Stimulated activated naive CD4-positive, alpha-beta T cell treated with Interleukin-2 at 50 U/mL for 16 hours (primary cell): Measurements from ENCODE around the gene ZFP62.
"Not testable (repeated sequence)": the region's sequence is repeated elsewhere in the genome, so short reads cannot be mapped to it uniquely, and the experiment has no call there.

Source experiments
- DNase-seq: peaks from one replicate; lab custom pipeline; 2025; lab: John Stamatoyannopoulos, UW

ZFP62 gene

GRCh38 chr5:180860887-180861822, at the start of gene ZFP62:
Gene ZFP62 (minus strand): TSS chr5:180861276. CDS start chr5:180861219, 57 bp downstream.
- peak; percentile 85 for DNase-seq

- DNase-seq = no peak
Observed at GRCh38 chr5:180910735-180911134, 49.7 kb upstream of the ZFP62 start.

GRCh38 chr5:180910182-180910581, 49.1 kb upstream of the ZFP62 start:
- no peak for DNase-seq

DNA sequence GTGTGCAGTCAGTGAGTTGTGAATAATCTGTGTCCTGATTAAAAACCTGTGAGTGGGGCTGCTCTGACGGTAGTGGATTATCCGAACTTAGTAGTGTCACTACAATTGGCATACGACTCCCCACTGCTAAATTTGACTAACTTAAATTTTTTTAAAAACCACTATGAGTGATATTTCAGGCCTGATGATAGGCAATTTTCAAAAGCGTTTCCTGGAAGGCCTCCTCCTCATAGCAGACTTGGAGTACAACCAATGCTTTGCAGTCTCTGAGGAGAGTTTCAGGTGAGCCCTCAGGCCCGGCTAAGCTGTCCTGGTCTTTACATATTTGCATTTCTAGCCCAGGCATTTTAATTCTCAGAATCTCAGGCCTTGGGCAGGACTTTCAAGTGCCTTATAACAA, 48.7 kb upstream of the ZFP62 start:
- no peak for DNase-seq

DNA sequence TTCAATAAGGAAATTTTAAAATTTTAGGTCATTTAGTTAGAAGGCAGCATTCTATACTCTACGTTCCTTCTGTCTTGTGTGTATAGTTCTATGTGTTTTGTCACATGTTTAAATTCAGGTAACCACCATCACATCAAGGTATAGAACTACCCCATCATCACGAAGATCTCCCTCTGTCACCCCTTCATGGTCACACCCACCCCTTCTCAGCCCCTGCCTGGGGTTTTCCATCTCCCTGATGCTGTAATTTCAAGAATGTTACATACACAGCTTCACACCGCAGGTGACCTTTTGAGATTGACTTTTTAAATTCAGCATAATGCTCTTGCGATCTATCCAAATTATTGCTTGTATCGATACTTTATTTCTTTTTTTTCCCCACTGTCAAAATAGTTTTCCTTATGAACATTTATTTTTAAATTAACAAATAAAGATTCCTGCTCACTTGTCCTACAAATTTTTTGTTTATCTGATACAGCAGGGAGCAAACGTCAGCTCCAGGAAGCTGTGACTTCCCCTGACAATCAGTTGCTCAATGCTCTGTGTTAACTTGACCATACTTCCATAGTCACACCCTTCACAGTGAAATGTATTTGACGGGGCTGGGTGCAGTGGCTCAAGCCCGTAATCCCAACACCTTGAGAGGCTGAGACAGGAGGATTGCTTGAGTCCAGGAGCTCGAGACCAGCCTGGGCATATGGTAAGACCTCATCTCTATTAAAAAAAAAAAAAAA, 48.1 kb upstream of the ZFP62 start:
- DNase-seq = no peak

DNA sequence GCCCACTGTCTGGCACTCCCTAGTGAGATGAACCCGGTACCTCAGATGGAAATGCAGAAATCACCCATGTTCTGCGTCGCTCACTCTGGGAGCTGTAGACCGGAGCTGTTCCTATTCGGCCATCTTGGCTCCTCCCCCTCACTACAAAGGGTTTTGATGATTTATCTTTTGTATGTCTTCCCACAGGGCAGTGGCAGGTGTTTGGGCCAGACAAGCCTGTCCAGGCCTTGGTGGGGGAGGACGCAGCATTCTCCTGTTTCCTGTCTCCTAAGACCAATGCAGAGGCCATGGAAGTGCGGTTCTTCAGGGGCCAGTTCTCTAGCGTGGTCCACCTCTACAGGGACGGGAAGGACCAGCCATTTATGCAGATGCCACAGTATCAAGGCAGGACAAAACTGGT, 47.3 kb upstream of the ZFP62 start:
- no peak for DNase-seq

GRCh38 chr5:180901319-180902009, 40.4 kb upstream of the ZFP62 start:
- no peak for DNase-seq

DNA sequence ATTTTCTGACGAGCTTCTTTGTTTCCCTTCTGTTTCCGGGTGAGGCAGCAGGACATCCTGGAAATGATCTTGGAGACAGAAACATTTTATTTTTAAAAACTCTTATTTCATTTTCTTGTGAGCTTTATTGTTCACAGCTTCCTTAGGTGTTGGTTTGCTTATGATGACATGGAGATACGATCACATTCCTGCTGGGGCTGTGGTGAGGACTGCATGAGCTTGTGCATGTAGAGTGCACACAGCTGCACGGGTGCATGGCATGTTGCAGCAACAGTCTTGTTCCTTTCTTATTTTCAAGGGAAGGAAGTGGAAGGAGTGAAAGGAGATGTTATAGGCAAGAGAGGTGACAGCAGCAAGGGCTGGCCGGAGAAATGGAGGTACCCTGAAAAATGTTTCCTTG, 39.1 kb upstream of the ZFP62 start:
- DNase-seq = no peak

- DNase-seq = no peak
Observed at GRCh38 chr5:180898621-180899246, 37.7 kb upstream of the ZFP62 start, which contains the start of gene BTNL8. Gene BTNL8 (plus strand): TSS chr5:180899159. CDS start chr5:180899311, 152 bp downstream.

GRCh38 chr5:180895330-180895729, 34.3 kb upstream of the ZFP62 start:
- not testable (repeated sequence) for DNase-seq

- no peak for DNase-seq
Observed at GRCh38 chr5:180889381-180889780, 28.3 kb upstream of the ZFP62 start.

DNA sequence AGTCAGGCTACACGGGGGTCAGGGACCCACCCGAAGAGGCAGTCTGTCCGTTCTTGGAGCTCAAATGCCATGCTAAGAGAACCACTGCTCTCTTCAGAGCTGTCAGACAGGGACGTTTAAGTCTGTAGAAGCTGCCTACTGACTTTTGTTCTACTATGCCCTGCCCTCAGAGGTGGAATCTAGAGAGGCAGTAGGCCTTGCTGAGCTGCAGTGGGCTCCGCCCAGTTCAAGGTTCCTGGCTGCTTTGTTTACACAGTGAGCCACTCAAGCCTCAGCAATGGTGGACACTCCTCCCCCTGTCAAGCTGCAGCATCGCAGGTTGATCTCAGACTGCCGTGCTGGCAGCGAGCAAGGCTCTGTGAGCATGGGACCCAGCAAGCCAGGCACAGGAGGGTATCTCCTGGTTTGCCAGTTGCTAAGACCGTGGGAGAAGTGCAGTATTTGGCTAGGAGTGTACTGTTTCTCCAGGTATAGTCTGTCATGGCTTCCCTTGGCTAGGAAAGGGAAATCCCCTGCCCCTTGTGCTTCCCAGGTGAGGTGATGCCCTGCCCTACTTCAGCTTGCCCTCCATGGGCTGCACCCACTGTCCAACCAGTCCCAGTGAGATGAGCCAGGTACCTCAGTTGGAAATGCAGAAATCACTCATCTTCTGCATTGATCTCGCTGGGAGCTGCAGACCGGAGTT, 24.9 kb upstream of the ZFP62 start:
- not testable (repeated sequence) for DNase-seq

DNA sequence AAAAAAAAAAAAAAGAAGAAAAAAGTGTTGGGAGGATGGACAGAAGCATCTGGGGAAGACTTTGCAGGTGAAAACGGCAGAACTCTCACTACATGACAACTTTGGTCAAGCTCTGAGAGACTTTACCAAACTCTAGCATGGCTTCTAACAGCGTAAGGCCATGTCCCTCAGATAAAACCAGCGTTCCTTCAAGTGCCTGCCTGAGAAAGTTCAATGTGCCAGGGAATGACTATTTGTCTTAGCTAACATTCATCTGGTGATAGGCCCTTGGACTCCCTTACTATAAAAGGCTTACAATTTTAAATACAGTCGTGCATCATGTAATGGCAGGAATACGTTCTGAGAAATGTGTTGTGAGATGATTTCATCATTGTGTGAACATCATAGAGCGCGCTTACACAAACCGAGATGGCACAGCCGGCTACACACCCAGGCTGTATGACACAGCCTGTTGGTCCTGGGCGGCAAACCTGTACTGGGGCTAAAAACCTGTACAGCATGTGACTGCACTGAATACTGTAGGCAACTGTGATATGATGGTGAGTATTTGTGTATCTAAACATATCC, 14.9 kb upstream of the ZFP62 start:
- DNase-seq = no peak

- no peak for DNase-seq
Observed at GRCh38 chr5:180874804-180875582, 13.9 kb upstream of the ZFP62 start.

DNA sequence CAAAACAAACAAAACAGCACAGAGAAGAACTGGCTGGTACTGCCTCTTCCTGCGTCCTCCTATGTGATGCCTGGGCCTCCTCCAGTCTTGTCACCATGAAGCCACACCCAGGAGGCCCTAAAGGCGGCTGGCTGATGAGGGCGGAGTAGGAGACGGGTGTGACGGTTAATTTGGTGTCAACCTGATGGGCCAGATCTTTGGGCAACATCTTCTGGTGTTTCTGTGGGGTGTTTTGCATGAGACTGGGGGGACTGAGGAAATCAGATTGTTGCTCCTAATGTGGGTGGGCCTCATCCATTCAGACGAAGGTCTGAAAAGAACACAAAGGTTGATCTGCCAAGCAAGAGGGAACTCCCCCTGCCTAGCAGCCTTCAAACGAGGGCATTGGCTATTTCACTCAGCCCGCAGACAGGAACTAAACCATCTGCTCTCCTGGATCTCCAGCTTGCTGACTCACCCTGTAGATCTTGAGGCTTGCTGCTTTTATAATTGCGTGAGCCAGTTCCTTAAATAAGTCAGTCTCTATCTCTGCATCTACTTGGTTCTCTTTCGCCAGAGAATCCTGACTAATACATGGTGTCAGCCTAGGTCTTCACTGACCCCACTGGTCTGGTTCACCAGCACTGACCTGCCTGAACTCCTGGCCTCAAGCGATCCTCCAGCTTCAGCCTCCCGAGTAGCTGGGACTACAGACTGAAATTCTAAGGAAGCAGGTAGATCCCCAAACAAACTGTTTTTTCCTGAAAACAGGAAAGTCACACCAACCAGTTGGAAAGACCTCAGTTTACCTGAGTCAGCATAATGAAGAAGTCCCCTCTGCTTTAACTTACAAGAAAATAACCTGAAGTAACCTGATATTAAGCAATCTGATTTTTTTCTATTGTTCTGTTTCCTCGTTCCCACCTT, 12.8 kb upstream of the ZFP62 start:
- DNase-seq = no peak

GRCh38 chr5:180872419-180872818, 11.3 kb upstream of the ZFP62 start:
- DNase-seq = no peak

DNA sequence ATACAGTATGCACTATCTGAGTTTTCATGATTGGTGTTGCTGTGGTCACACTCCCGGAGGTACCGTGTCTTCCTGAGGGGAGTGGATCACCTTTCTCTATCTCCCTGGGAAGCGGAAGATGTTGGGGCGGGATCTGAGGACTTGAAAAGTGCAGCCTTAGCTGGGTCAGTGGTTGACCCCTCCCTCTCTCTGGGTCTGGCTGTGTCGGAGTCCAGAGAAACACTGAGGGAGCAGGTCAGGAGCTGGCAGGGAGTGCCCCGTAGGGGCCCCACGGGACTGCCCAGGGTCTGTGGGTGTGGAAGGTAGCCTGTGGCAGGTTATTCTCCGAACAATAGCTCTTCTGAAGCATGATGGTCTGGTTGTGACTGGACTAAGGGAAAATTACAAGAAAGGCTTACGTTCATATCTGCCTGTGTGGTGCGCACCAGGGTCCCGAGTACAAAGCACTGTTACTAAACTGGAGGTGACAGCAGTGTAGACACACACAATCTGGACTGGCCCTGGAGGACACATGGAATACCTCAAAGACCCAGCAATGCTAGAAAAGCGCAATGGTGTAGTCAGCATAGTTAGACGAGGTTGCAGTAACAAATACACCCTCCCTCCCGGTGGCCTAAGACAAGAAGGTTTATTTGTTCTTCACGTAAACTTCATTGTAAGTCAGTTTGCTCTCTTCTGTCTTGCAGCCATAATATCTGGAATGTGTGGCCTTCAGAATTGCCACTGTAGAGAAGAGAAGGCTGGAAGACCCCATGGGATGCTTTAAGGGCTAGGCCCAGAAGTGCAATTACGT, 9.4 kb upstream of the ZFP62 start:
- no peak for DNase-seq

GRCh38 chr5:180869587-180869986, 8.5 kb upstream of the ZFP62 start:
- DNase-seq = no peak
